ENCODE data around the gene MRPL43.

DNA sequence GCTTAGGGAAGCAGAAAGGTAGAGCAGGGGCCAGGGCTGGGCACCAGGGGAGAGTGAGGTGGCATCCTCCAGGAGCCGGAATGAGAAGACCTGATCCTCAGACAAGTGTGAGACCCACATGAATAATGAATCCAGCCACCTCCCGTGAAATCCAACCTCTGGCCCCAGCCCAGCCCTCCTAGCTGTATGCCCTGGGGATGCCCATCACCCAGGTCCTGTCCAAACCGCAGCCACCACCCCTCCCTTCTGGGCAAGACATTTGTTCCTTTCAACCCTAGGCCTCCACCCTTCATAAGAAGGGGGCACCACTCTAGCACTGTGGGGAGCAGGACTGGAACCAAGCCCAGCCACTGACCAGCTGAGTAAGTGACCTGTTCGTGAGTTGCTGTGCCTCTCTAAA lies 33.9 kb upstream of the MRPL43 start:
- TF ChIP-seq CREM (IDR thresholded peaks at IDR 0.05; ENCODE audit: low read depth) (no peak), TCF7 (IDR thresholded peaks at IDR 0.05; ENCODE audit: borderline replicate concordance) (no peak), HMG20B (CRISPR knock-in tag; IDR thresholded peaks at IDR 0.05) (no peak), CBX2 (IDR thresholded peaks at IDR 0.05; ENCODE audit: insufficient read depth, low read length, poor library complexity, severe bottlenecking) (no peak), NFE2 (IDR thresholded peaks at IDR 0.05; ENCODE audit: low read depth) (no peak)
- TF ChIP-seq, protein P1, sequence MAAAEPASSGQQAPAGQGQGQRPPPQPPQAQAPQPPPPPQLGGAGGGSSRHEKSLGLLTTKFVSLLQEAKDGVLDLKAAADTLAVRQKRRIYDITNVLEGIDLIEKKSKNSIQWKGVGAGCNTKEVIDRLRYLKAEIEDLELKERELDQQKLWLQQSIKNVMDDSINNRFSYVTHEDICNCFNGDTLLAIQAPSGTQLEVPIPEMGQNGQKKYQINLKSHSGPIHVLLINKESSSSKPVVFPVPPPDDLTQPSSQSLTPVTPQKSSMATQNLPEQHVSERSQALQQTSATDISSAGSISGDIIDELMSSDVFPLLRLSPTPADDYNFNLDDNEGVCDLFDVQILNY (CRISPR knock-in tag; IDR thresholded peaks at IDR 0.05): no peak
- TF ChIP-seq, protein P2, sequence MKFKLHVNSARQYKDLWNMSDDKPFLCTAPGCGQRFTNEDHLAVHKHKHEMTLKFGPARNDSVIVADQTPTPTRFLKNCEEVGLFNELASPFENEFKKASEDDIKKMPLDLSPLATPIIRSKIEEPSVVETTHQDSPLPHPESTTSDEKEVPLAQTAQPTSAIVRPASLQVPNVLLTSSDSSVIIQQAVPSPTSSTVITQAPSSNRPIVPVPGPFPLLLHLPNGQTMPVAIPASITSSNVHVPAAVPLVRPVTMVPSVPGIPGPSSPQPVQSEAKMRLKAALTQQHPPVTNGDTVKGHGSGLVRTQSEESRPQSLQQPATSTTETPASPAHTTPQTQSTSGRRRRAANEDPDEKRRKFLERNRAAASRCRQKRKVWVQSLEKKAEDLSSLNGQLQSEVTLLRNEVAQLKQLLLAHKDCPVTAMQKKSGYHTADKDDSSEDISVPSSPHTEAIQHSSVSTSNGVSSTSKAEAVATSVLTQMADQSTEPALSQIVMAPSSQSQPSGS (CRISPR knock-in tag; IDR thresholded peaks at IDR 0.05): no peak
- TF ChIP-seq, protein P3, sequence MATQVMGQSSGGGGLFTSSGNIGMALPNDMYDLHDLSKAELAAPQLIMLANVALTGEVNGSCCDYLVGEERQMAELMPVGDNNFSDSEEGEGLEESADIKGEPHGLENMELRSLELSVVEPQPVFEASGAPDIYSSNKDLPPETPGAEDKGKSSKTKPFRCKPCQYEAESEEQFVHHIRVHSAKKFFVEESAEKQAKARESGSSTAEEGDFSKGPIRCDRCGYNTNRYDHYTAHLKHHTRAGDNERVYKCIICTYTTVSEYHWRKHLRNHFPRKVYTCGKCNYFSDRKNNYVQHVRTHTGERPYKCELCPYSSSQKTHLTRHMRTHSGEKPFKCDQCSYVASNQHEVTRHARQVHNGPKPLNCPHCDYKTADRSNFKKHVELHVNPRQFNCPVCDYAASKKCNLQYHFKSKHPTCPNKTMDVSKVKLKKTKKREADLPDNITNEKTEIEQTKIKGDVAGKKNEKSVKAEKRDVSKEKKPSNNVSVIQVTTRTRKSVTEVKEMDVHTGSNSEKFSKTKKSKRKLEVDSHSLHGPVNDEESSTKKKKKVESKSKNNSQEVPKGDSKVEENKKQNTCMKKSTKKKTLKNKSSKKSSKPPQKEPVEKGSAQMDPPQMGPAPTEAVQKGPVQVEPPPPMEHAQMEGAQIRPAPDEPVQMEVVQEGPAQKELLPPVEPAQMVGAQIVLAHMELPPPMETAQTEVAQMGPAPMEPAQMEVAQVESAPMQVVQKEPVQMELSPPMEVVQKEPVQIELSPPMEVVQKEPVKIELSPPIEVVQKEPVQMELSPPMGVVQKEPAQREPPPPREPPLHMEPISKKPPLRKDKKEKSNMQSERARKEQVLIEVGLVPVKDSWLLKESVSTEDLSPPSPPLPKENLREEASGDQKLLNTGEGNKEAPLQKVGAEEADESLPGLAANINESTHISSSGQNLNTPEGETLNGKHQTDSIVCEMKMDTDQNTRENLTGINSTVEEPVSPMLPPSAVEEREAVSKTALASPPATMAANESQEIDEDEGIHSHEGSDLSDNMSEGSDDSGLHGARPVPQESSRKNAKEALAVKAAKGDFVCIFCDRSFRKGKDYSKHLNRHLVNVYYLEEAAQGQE (IDR thresholded peaks at IDR 0.05; ENCODE audit: borderline replicate concordance): no peak
- TF ChIP-seq, protein P3 (CRISPR knock-in tag; IDR thresholded peaks at IDR 0.05; ENCODE audit: low read depth): no peak
